K562 (cell line): Measurements from ENCODE around the gene MDK. TPM values are rescaled to one million over a fixed set of nuclear protein-coding genes. Genes with fewer than 3 reads are reported as not detected.

Source experiments
- ATAC-seq: fragments of 200-7000 bp; cut with Tn5 transposase; 3 replicates; pipeline ENCODE4 v1.9.1; 2020; ENCODE audit warnings: moderate library complexity
- BruUV-seq: library from RNA; stranded (reverse); fragments of 400-500 nt; replicated peaks from 2 replicates; lab custom pipeline; 2021; lab: Mats Ljungman, UMichigan
- CTCF ChIA-PET: fragments of 300-600 bp; formaldehyde crosslinking; extraction: SDS; loops from one replicate; lab custom pipeline; 2021; ENCODE audit warnings: low intra/inter-chr PET ratio; lab: Yijun Ruan, JAX
- POLR2A ChIA-PET: fragments of 300-600, 350-650 bp; sonication (Branson Sonifier 250); formaldehyde crosslinking; extraction: SDS; loops from one replicate; lab custom pipeline; 2021; ENCODE audit warnings: antibody characterized with exemption, inconsistent platforms; lab: Yijun Ruan, JAX
- DNase-seq, 4 experiments: peaks; one replicate each; pipeline versions ENCODE4 v3.0.0 to v3.0.0-alpha.2; 2011 to 2018; ENCODE audit warnings: low spot score in 3 of 4, mixed read lengths in 3 of 4; ENCODE audit errors: extremely low read depth in 1 of 4
- FAIRE-seq: peaks from 2 replicates; lab custom pipeline; 2011; peaks lifted over from hg19 to GRCh38; lab: Jason Lieb, UNC
- H2AFZ ChIP-seq: 2 replicates; pipeline ENCODE4 v1.6.0; 2011; ENCODE audit warnings: low read depth, low read length, control low read depth, inconsistent platforms
- H3K27ac ChIP-seq: fragments of 200-600 bp; 3 replicates; pipeline ENCODE4 v1.8.0; 2011; ENCODE audit warnings: low read depth, mild to moderate bottlenecking, control low read depth, inconsistent platforms, low read length, moderate library complexity, mixed read lengths; ENCODE audit errors: extremely low read depth
- H3K27me3 ChIP-seq, 2 experiments: fragments of 300-600 bp in 1 of 2; 2 replicates in 1 of 2; 3 replicates in 1 of 2; pipeline versions ENCODE4 v1.6.0 to v1.8.0; 2011; ENCODE audit warnings: inconsistent platforms in 2 of 2, low read length in 2 of 2, mild to moderate bottlenecking in 1 of 2, mixed read lengths in 1 of 2, moderate library complexity in 1 of 2; ENCODE audit not compliant: control insufficient read depth in 2 of 2, insufficient read depth in 2 of 2
- H3K36me3 ChIP-seq: fragments of 300-600 bp; 3 replicates; pipeline ENCODE4 v1.8.0; 2011; ENCODE audit warnings: mild to moderate bottlenecking, low read length, inconsistent platforms; ENCODE audit not compliant: control insufficient read depth, insufficient read depth
- H3K4me1 ChIP-seq, 2 experiments: fragments of 200-600 bp in 1 of 2; replicated peaks in 1 of 2; 2 replicates in 1 of 2; 3 replicates in 1 of 2; pipeline versions ENCODE4 v1.5.1 to v1.8.0; 2011; ENCODE audit warnings: inconsistent platforms in 2 of 2, low read length in 2 of 2, mild to moderate bottlenecking in 1 of 2, mixed read lengths in 1 of 2, moderate library complexity in 1 of 2; ENCODE audit not compliant: control insufficient read depth in 2 of 2, insufficient read depth in 2 of 2
- H3K4me2 ChIP-seq: 2 replicates; pipeline ENCODE4 v1.6.1; 2011; ENCODE audit warnings: low read length, control low read depth, inconsistent platforms, mixed read lengths; ENCODE audit not compliant: insufficient read depth
- H3K4me3 ChIP-seq: fragments of 200-600 bp; sonication (generic), shearing (Covaris generic); 2 replicates; pipeline ENCODE4 v1.5.1; 2016; ENCODE audit warnings: control low read depth, inconsistent platforms
- H3K79me2 ChIP-seq: fragments of 200-600 bp; 3 replicates; pipeline ENCODE4 v1.8.0; 2011; ENCODE audit warnings: low read length, inconsistent platforms; ENCODE audit not compliant: control insufficient read depth, insufficient read depth
- H3K9ac ChIP-seq, 2 experiments: 2 replicates each; pipeline versions ENCODE4 v1.6.0 to v1.6.1; 2011; ENCODE audit warnings: low read depth in 2 of 2, low read length in 2 of 2, control low read depth in 1 of 2, inconsistent platforms in 1 of 2, mild to moderate bottlenecking in 1 of 2, mixed read lengths in 1 of 2; ENCODE audit not compliant: insufficient read depth in 1 of 2
- H3K9me1 ChIP-seq: one replicate; pipeline ENCODE4 v1.6.0; 2011; ENCODE audit warnings: inconsistent platforms, mild to moderate bottlenecking, low read length, moderate library complexity; ENCODE audit not compliant: control insufficient read depth, insufficient read depth
- H3K9me3 ChIP-seq: replicated peaks from 2 replicates; pipeline ENCODE4 v1.5.1; 2011; ENCODE audit warnings: low read depth, low read length, inconsistent platforms; ENCODE audit not compliant: control insufficient read depth, insufficient read depth
- H4K20me1 ChIP-seq: replicated peaks from 2 replicates; pipeline ENCODE4 v1.6.1; 2011; ENCODE audit warnings: low read length, inconsistent platforms, mixed read lengths; ENCODE audit not compliant: control insufficient read depth, insufficient read depth
- HDAC8 ChIP-seq: fragments of 450-650 bp; IDR thresholded peaks from 2 replicates; pipeline ENCODE4 v1.6.1; 2016; ENCODE audit warnings: mild to moderate bottlenecking, missing genetic modification characterization, moderate library complexity, missing compliant biosample characterization
- PHTF2 ChIP-seq: fragments of 250-450 bp; sonication (Bioruptor Pico); IDR thresholded peaks from 2 replicates; pipeline ENCODE4 v1.5.0; 2021; ENCODE audit warnings: mild to moderate bottlenecking
- SNAPC5 ChIP-seq: fragments of 250-450 bp; sonication (Bioruptor Pico); IDR thresholded peaks from 2 replicates; pipeline ENCODE4 v1.8.0; 2021; ENCODE audit warnings: moderate library complexity, mild to moderate bottlenecking, inconsistent platforms
- ZBTB26 ChIP-seq: fragments of 450-650 bp; formaldehyde crosslinking; IDR thresholded peaks from 2 replicates; pipeline ENCODE4 v1.4.0; 2022; ENCODE audit warnings: missing genetic modification characterization
- ZNF143 ChIP-seq: sonication (generic); formaldehyde crosslinking; IDR thresholded peaks from 2 replicates; pipeline ENCODE4 v1.9.0; 2022; ENCODE audit warnings: mild to moderate bottlenecking, missing genetic modification reagents
- ZNF507 ChIP-seq: conservative IDR thresholded peaks from 2 replicates; pipeline ENCODE4 v1.6.1; 2017; ENCODE audit warnings: missing genetic modification characterization, missing compliant biosample characterization
- WGBS: fragments of 100-300 bp; shearing (Covaris generic); methylation state at CpG from one replicate; pipeline ENCODE4 v1.1.6; 2016; ENCODE audit warnings: low coverage, mixed read lengths; ENCODE audit not compliant: insufficient coverage; ENCODE audit errors: missing lambda C conversion rate; 5-methylcytosine and 5-hydroxymethylcytosine counted together
- in situ Hi-C: fragments of 300-500 bp; cut with MboI; formaldehyde crosslinking; loops from 4 replicates; pipeline ENCODE4 v1.15.0; 2018; ENCODE audit warnings: inconsistent platforms, mixed read lengths
- intact Hi-C: fragments of 100-400 bp; cut with micrococcal nuclease; formaldehyde crosslinking; loops from 2 replicates; pipeline ENCODE4 v1.14.2; 2022
- polyA plus RNA-seq, 8 experiments: library from polyadenylated mRNA; depleted of rRNA in 4 of 8; stranded (reverse) in 5 of 8; unstranded in 3 of 8; fragments of >200 nt; fragmentation: Nextera tagmentation in 2 of 8; fragmentation: Illumina TruSeq in 1 of 8; extraction: Ambion mirVana in 2 of 8; extraction: Trizol in 1 of 8; gene quantifications; 2 replicates each; pipeline versions ENCODE4 v1.2.1 to v1.2.3, GENCODE V29; 2011 to 2014; ENCODE audit warnings: inconsistent platforms in 1 of 8, missing spikeins in 1 of 8
- total RNA-seq, 7 experiments: library from RNA; depleted of rRNA in 6 of 7; stranded (reverse); fragments of >200 nt in 6 of 7; fragmentation: Illumina TruSeq in 2 of 7; extraction: Trizol in 2 of 7; gene quantifications; 2 replicates each; pipeline versions ENCODE4 v1.2.1 to v1.2.3, GENCODE V29; 2011 to 2021; ENCODE audit warnings: low replicate concordance in 1 of 7

The MDK gene
- total and polyA plus RNA-seq, 9 of the 15 experiments (the other 6 are each of a cell fraction or from before 2014, with no cell fraction given) = 20.7 to 700 (median 350) TPM

GRCh38 chr11:46345881-46346484 lies 35.5 kb upstream of the MDK start:
- peaks cover 13% of the 10 kb centered on the region for H4K20me1 ChIP-seq
- H3K27ac ChIP-seq = no peak overlapping the region
- H3K4me2 ChIP-seq = no peak overlapping the region; the same call in 1 of the 2 replicates
- H3K79me2 ChIP-seq = peaks cover 27% of the 10 kb centered on the region
- no peak for ATAC-seq
- no TSS peak for BruUV-seq
- intact Hi-C loops (no loop called here), in situ Hi-C loops (no loop called here)
- 37% methylated on average over 9 of the region's 10 CpGs for whole genome bisulfite sequencing
- H3K4me3 ChIP-seq = no peak overlapping the region
- ChIA-PET POLR2A (interaction anchor here (0.7 to 1.0 kb wide), 3 partner anchors 28 to 103 kb away, joined by 3 read pairs; partner anchors contain the start of gene CHRM4), CTCF (no interaction called here)
- no peak for DNase-seq
- H3K9ac ChIP-seq = peak overlapping the region in 1 of 2 experiments; percentile 82; a peak in 1 of 4 replicates
- no peak for FAIRE-seq
- no peak for TF ChIP-seq ZNF507 (tag)
- no peak for TF ChIP-seq PHTF2 (CRISPR knock-in tag)
- no peak for TF ChIP-seq ZBTB26
- no peak for TF ChIP-seq ZNF143 (CRISPR knock-in tag)
- TF ChIP-seq SNAPC5 = no peak
- no peak for TF ChIP-seq HDAC8
- H3K36me3 ChIP-seq = peaks cover 25% of the 10 kb centered on the region; the same call in 2 of the 3 replicates
- H3K27me3 ChIP-seq = peaks cover under 1 to 6% of the 10 kb centered on the region in 2 experiments; a peak in 2 of 5 replicates
- no peaks in the 10 kb centered on the region for H3K9me1 ChIP-seq
- 0 out of 2 replicates have a peak overlapping the region, but pooled peaks have one; percentile 9 for H2AFZ ChIP-seq
- no peaks in the 10 kb centered on the region for H3K9me3 ChIP-seq
- H3K4me1 ChIP-seq = peaks cover 15 to 38% of the 10 kb centered on the region in 2 experiments
